Left lung (tissue), 10 donors: ENCODE measurements around the gene TAF8. TPM values are rescaled to one million over a fixed set of nuclear protein-coding genes. Genes with fewer than 3 reads are reported as not detected.

Experiments used
- ATAC-seq: fragments of 200-7000 bp; cut with Tn5 transposase; one replicate; pipeline ENCODE4 v1.9.1; 2020; ENCODE audit warnings: moderate library complexity
- DNase-seq, 4 donors: peaks; one replicate each; pipeline ENCODE4 v3.0.0-alpha.2; 2013 to 2020
- H3K27ac ChIP-seq, 2 donors: fragments of 200-600 bp; sonication (generic) in 1 of 2; one replicate each; pipeline versions ENCODE4 v1.5.0 to v1.8.0; 2020 to 2021
- H3K27me3 ChIP-seq, 2 donors: fragments of 200-600 bp; sonication (generic) in 1 of 2; one replicate each; pipeline versions ENCODE4 v1.5.0 to v1.8.0; 2020 to 2021
- H3K36me3 ChIP-seq, 2 donors: fragments of 200-600 bp; sonication (generic) in 1 of 2; one replicate each; pipeline versions ENCODE4 v1.5.0 to v1.8.0; 2020 to 2021
- H3K4me1 ChIP-seq, 2 donors: fragments of 200-600 bp; one replicate each; pipeline ENCODE4 v1.8.0; 2021
- H3K4me3 ChIP-seq, 2 donors: fragments of 200-600 bp; sonication (generic) in 1 of 2; one replicate each; pipeline versions ENCODE4 v1.5.0 to v1.8.0; 2020 to 2021; ENCODE audit warnings: mild to moderate bottlenecking in 1 of 2
- H3K9me3 ChIP-seq, 2 donors: fragments of 200-600 bp; sonication (generic) in 1 of 2; one replicate each; pipeline versions ENCODE4 v1.5.0 to v1.8.0; 2020 to 2021
- CTCF ChIP-seq, 2 donors: fragments of 200-600 bp; sonication (generic) in 1 of 2; IDR thresholded peaks; one replicate each; pipeline versions ENCODE4 v1.5.0 to v1.8.0; 2021; ENCODE audit warnings: antibody characterized with exemption in 2 of 2
- intact Hi-C, 2 donors: fragments of 100-400 bp; cut with DNase I; formaldehyde crosslinking; loops; one replicate each; pipeline versions ENCODE4 v1.11.2 to v1.14.2; 2022
- polyA plus RNA-seq, 6 donors: library from polyadenylated mRNA; unstranded; fragments of 120-200 nt; gene quantifications; one replicate each; pipeline ENCODE4 v1.2.1, GENCODE V29; 2013; ENCODE audit not compliant: insufficient read length in 6 of 6
- total RNA-seq, 2 donors: library from RNA; stranded (reverse); fragmentation: NEBNext Ultra II Directional; extraction: Animal tissue kit (Norgen Biotek cat#: 25700); gene quantifications; one replicate each; pipeline ENCODE4 v1.2.1, GENCODE V29; 2021
- donor health status: DM: no; HTN: yes; CAD: no.
- donor health status: DM: no; HTN: no; CAD: no.

The TAF8 gene
- total and polyA plus RNA-seq, 8 donors: 26.4 to 32.0 (median 27.9) TPM

GRCh38 chr6:42100029-42100901 is 49.9 kb downstream of the TAF8 start:
- no peak overlapping the region for H3K4me3 ChIP-seq
- no peaks in the 10 kb centered on the region for H3K36me3 ChIP-seq
- H3K27ac ChIP-seq: peak overlapping the region; percentile 71 to 74
- intact Hi-C loops: no loop called here
- H3K27me3 ChIP-seq: peaks cover 0 to 16% of the 10 kb centered on the region in 2 donors
- peak; percentile 13 for ATAC-seq
- DNase-seq: no peak
- no peaks in the 10 kb centered on the region for H3K9me3 ChIP-seq
- H3K4me1 ChIP-seq: peaks cover 30 to 47% of the 10 kb centered on the region in 2 donors
- TF ChIP-seq CTCF (IDR thresholded peaks at IDR 0.05): no peak

DNA sequence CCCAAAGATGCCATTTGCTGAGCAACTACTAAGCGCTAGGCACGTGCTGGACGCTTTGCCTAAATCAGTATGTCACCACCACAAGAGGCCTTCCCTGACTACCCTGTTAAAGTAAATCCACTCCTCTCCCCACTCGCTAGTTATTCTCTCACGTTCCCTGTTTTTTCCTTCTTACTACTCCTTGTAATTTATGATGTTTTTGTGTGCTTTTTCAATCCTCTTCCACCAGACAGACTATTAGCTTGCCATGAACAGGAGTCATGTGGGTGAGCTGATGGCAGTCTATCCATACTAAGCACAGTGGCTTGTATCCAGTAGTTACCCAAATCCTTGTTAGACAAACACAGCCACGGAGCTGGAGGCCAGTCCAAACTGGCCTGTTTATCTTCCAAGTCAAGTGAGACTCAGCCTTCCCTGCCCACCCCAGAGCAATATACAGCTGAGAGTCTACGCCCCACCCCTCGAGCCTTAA is 50.9 kb downstream of the TAF8 start:
- peaks cover 0 to 19% of the 10 kb centered on the region in 2 donors for H3K27me3 ChIP-seq
- no peak overlapping the region for H3K4me3 ChIP-seq
- no peaks in the 10 kb centered on the region for H3K9me3 ChIP-seq
- TF ChIP-seq CTCF (IDR thresholded peaks at IDR 0.05): no peak
- H3K4me1 ChIP-seq: peaks cover 30 to 50% of the 10 kb centered on the region in 2 donors
- peak overlapping the region; percentile 71 to 74 for H3K27ac ChIP-seq
- ATAC-seq (peak; percentile 35), DNase-seq (no peak)
- no peaks in the 10 kb centered on the region for H3K36me3 ChIP-seq
- intact Hi-C loops: no loop called here

GRCh38 chr6:42103216-42103615 is 52.9 kb downstream of the TAF8 start:
- no peaks in the 10 kb centered on the region for H3K36me3 ChIP-seq
- ATAC-seq (peak; percentile 1), DNase-seq (no peak)
- no peak for TF ChIP-seq CTCF (IDR thresholded peaks at IDR 0.05)
- H3K9me3 ChIP-seq: no peaks in the 10 kb centered on the region
- H3K27ac ChIP-seq: peak overlapping the region; percentile 15 to 44
- no peak overlapping the region for H3K4me3 ChIP-seq
- intact Hi-C loops: no loop called here
- H3K27me3 ChIP-seq: peaks cover 0 to 19% of the 10 kb centered on the region in 2 donors
- H3K4me1 ChIP-seq: peaks cover 30 to 50% of the 10 kb centered on the region in 2 donors

DNA sequence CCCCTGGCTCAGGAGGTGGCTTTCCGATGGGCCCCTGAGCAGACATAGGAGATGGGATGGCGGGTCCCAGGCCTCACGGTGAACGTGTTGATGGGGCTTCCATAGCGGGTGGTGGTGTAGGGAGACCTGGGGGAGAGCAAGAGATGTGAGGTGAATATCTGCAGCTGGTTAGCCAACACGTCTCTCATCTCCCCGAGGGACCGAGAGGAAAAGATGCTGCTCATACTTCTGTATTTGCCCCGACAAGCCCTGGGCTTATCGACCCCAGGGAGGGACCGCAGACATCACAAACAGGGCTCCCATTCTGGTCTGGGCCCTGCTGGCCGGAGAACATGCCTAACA is 53.4 kb downstream of the TAF8 start:
- TF ChIP-seq CTCF (IDR thresholded peaks at IDR 0.05): no peak
- Histone ChIP-seq H3K27ac (peak overlapping the region; percentile 15 to 44), H3K27me3 (peaks cover 0 to 19% of the 10 kb centered on the region in 2 donors), H3K36me3 (no peaks in the 10 kb centered on the region), H3K4me1 (peaks cover 30 to 49% of the 10 kb centered on the region in 2 donors), H3K9me3 (no peaks in the 10 kb centered on the region), H3K4me3 (no peak overlapping the region)
- ATAC-seq (no peak), DNase-seq (no peak)
- intact Hi-C loops: no loop called here

GRCh38 chr6:42104095-42104803 is 53.9 kb downstream of the TAF8 start:
- peaks cover 30 to 44% of the 10 kb centered on the region in 2 donors for H3K4me1 ChIP-seq
- no peaks in the 10 kb centered on the region for H3K9me3 ChIP-seq
- H3K4me3 ChIP-seq: peak overlapping the region; percentile 27 to 41
- peak overlapping the region; percentile 15 to 44 for H3K27ac ChIP-seq
- peak; percentile 64 to 83 for TF ChIP-seq CTCF (IDR thresholded peaks at IDR 0.05)
- intact Hi-C loops: no loop called here
- H3K36me3 ChIP-seq: no peaks in the 10 kb centered on the region
- peak; percentile 36 to 91 (median 80) for DNase-seq
- peak; percentile 75 for ATAC-seq
- peaks cover 0 to 19% of the 10 kb centered on the region in 2 donors for H3K27me3 ChIP-seq
